ENCODE measurements around the gene SPNS1. TPM values are rescaled to one million over a fixed set of nuclear protein-coding genes. Genes with fewer than 3 reads are reported as not detected.

SPNS1 gene
- total RNA-seq, 1 experiment from 2014 or later = 72.0 TPM

DNA sequence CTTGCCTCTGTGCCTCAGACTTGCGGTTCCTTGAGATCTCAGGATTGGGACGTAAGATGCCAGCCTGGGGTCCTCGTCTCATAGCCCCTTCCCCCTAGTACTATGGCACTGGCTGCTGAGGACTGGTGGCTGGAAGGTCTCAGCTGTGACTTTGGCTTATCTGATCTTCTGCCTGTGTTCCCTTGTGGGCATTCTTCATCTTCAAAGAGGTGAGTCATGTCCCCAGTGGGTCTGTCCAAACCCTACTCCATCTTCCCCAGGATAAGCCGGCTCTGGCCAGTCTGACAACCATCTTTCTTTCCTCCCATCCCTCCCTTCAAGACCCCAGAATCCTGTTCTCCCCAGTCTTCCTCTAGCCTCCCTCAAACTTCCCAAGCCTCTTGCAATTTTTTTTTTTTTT, 39.2 kb upstream of the SPNS1 start:
- H3F3A ChIP-seq (ENCODE audit: insufficient read depth, low read depth) = peaks cover 17% of the 10 kb centered on the region; the same call in 1 of the 2 replicates
- H3K27me3 ChIP-seq (ENCODE audit: insufficient read depth, low read depth) = no peaks in the 10 kb centered on the region
- H3K27ac ChIP-seq = no peak overlapping the region
- BruUV-seq (replicated peaks) = no TSS peak
- H3K4me3 ChIP-seq = no peak overlapping the region
- H2AFZ ChIP-seq = no peak overlapping the region
- no peaks in the 10 kb centered on the region for H3K36me3 ChIP-seq (ENCODE audit: low read depth)
- H4K20me1 ChIP-seq (ENCODE audit: insufficient read depth) = no peaks in the 10 kb centered on the region
- H3K4me1 ChIP-seq (replicated peaks; ENCODE audit: insufficient read depth) = no peaks in the 10 kb centered on the region
- TF ChIP-seq EZH2 (IDR thresholded peaks at IDR 0.05; ENCODE audit: low read depth) = no peak
- CTCF ChIA-PET = no interaction called here
- H3K79me2 ChIP-seq (ENCODE audit: low read depth) = no peaks in the 10 kb centered on the region
- POLR2A ChIA-PET (ENCODE audit: unreplicated experiment) = interaction anchor here (0.9 kb wide), 1 partner anchor 15 kb away, joined by 4 read pairs; the partner anchor contains the start of gene NFATC2IP
- no peak for DNase-seq
- no peaks in the 10 kb centered on the region for H3K9me3 ChIP-seq (ENCODE audit: insufficient read depth, low read depth)
- no peak overlapping the region for H3K4me2 ChIP-seq
- H3K9me2 ChIP-seq (ENCODE audit: insufficient read depth) = no peaks in the 10 kb centered on the region
- intact Hi-C loops (cut with micrococcal nuclease; ENCODE audit: unreplicated experiment) = no loop called here

DNA sequence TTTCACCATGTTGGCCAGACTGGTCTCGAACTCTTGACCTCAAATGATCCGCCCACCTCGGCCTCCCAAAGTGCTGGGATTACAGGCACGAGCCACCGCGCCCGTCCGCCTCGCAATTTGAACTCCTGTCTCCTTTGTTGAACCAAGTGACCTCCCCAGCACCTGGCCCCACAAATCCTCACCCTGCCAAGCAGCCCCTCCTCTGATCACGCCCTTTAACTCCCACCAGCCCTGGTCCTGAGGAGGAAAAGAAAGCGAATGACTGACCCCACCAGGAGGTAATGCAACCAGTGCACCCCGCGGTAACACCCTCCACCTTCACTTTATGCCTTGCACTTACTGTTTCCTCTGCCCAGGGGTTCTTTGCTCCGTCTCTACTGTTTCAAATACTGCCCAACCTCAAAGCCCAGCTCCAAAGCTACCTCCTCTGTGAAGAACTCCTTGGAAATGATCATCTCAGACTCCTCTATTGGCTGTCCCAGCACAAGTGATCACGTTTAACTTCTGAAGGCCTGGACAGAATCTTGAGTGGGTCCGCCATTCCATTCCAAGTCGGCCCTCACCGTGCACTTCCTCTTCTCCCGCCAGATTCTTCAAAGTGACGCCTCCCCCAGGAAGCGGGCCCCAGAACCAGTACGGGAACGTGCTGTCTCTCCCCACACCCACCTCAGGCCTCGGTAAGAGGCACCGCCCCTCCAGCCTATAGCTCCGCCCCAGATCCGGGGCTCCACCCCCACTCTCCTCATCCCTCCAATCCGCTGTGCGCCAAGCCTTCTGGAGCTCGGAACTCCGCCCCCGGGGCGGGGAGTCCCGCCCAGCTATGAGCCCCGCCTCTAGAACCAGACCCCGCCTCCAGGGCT, 38.4 kb upstream of the SPNS1 start:
- H3K9me3 ChIP-seq (ENCODE audit: insufficient read depth, low read depth) = no peaks in the 10 kb centered on the region
- no peaks in the 10 kb centered on the region for H3K36me3 ChIP-seq (ENCODE audit: low read depth)
- ChIA-PET POLR2A (ENCODE audit: unreplicated experiment) (interaction anchor here (0.5 to 1.0 kb wide), 6 partner anchors 12 to 90 kb away, joined by 3 to 9 read pairs (median 4); partner anchors contain the start of genes NFATC2IP and TUFM), CTCF (interaction anchor here (0.5 to 1.1 kb wide), 3 partner anchors 9 to 80 kb away, joined by 4 to 8 read pairs (median 8); no protein-coding TSS in a partner anchor)
- peak; percentile 72 to 96 for DNase-seq
- no peaks in the 10 kb centered on the region for H4K20me1 ChIP-seq (ENCODE audit: insufficient read depth)
- TSS peak; percentile 57 for BruUV-seq (replicated peaks)
- no peaks in the 10 kb centered on the region for H3K79me2 ChIP-seq (ENCODE audit: low read depth)
- H3K27ac ChIP-seq = no peak overlapping the region
- H3F3A ChIP-seq (ENCODE audit: insufficient read depth, low read depth) = peaks cover 12% of the 10 kb centered on the region; the same call in 1 of the 2 replicates
- H3K4me3 ChIP-seq = peak overlapping the region; percentile 30; the same call in 1 of the 2 replicates
- TF ChIP-seq EZH2 (IDR thresholded peaks at IDR 0.05; ENCODE audit: low read depth) = no peak
- TF ChIP-seq, protein P1, sequence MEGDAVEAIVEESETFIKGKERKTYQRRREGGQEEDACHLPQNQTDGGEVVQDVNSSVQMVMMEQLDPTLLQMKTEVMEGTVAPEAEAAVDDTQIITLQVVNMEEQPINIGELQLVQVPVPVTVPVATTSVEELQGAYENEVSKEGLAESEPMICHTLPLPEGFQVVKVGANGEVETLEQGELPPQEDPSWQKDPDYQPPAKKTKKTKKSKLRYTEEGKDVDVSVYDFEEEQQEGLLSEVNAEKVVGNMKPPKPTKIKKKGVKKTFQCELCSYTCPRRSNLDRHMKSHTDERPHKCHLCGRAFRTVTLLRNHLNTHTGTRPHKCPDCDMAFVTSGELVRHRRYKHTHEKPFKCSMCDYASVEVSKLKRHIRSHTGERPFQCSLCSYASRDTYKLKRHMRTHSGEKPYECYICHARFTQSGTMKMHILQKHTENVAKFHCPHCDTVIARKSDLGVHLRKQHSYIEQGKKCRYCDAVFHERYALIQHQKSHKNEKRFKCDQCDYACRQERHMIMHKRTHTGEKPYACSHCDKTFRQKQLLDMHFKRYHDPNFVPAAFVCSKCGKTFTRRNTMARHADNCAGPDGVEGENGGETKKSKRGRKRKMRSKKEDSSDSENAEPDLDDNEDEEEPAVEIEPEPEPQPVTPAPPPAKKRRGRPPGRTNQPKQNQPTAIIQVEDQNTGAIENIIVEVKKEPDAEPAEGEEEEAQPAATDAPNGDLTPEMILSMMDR (conservative IDR thresholded peaks at IDR 0.05) = no peak
- H3K4me1 ChIP-seq (replicated peaks; ENCODE audit: insufficient read depth) = no peaks in the 10 kb centered on the region
- peak overlapping the region; percentile 41 for H2AFZ ChIP-seq
- H3K27me3 ChIP-seq (ENCODE audit: insufficient read depth, low read depth) = no peaks in the 10 kb centered on the region
- intact Hi-C loops (cut with micrococcal nuclease; ENCODE audit: unreplicated experiment) = loop anchor here (1.0 kb wide), 1 partner anchor 11 kb away; the partner anchor contains the start of gene RABEP2
- no peaks in the 10 kb centered on the region for H3K9me2 ChIP-seq (ENCODE audit: insufficient read depth)
- H3K4me2 ChIP-seq = peak overlapping the region; percentile 56

DNA sequence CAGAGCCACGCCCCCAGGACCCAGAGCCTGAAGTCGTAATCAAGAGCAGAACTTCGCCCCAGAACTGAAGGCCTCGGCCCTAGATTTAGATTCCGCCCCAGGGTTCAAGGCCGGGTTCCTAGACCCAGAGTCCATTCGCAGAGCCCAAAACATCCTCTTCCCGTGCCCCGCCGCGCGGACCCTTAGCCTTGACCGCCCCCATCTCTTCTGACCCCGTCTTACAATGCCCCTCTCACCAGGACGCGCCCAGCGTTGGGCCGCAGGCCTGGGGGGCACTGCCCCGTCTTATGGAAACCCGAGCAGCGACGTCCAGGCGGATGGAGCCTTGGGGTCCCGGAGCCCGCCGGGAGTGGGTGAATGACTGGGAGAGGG, 37.8 kb upstream of the SPNS1 start:
- intact Hi-C loops (cut with micrococcal nuclease; ENCODE audit: unreplicated experiment) = loop anchor here (1.0 kb wide), 1 partner anchor 11 kb away; the partner anchor contains the start of gene RABEP2
- BruUV-seq (replicated peaks) = no TSS peak
- no peaks in the 10 kb centered on the region for H4K20me1 ChIP-seq (ENCODE audit: insufficient read depth)
- H3K9me3 ChIP-seq (ENCODE audit: insufficient read depth, low read depth) = no peaks in the 10 kb centered on the region
- no peaks in the 10 kb centered on the region for H3K9me2 ChIP-seq (ENCODE audit: insufficient read depth)
- CTCF ChIA-PET = interaction anchor here (0.9 to 1.1 kb wide), 2 partner anchors 8 to 10 kb away, joined by 4 to 8 read pairs; no protein-coding TSS in a partner anchor
- POLR2A ChIA-PET (ENCODE audit: unreplicated experiment) = interaction anchor here (0.5 to 1.0 kb wide), 5 partner anchors 12 to 91 kb away, joined by 3 to 9 read pairs (median 4); partner anchors contain the start of gene TUFM
- H3K27me3 ChIP-seq (ENCODE audit: insufficient read depth, low read depth) = no peaks in the 10 kb centered on the region
- no peak overlapping the region for H3K4me3 ChIP-seq
- no peak overlapping the region for H3K27ac ChIP-seq
- no peaks in the 10 kb centered on the region for H3K79me2 ChIP-seq (ENCODE audit: low read depth)
- no peak overlapping the region for H2AFZ ChIP-seq
- no peak for TF ChIP-seq EZH2 (IDR thresholded peaks at IDR 0.05; ENCODE audit: low read depth)
- TF ChIP-seq, protein P1 (conservative IDR thresholded peaks at IDR 0.05) = no peak
- H3K36me3 ChIP-seq (ENCODE audit: low read depth) = no peaks in the 10 kb centered on the region
- no peak for DNase-seq
- no peak overlapping the region; the same call in 1 of the 2 replicates for H3K4me2 ChIP-seq
- H3F3A ChIP-seq (ENCODE audit: insufficient read depth, low read depth) = peaks cover 7% of the 10 kb centered on the region; the same call in 1 of the 2 replicates
- H3K4me1 ChIP-seq (replicated peaks; ENCODE audit: insufficient read depth) = no peaks in the 10 kb centered on the region

All from PC-9 (cell line).